ENCODE measurements around the gene C1D.

Gene C1D

GRCh38 chr2:68060652-68061051, 2.2 kb downstream of the C1D start:
- no peak for FAIRE-seq
- DNase-seq (ENCODE audit: insufficient read length, low spot score), result no peak
- TF ChIP-seq POLR2A (IDR thresholded peaks at IDR 0.05; ENCODE audit: low read depth, low read length), result no peak
- TF ChIP-seq POU2F2 (IDR thresholded peaks at IDR 0.05; ENCODE audit: low read depth, low read length), result no peak
- TF ChIP-seq POLR2AphosphoS5 (IDR thresholded peaks at IDR 0.05; ENCODE audit: low read depth, low read length), result no peak
- no peak for TF ChIP-seq TAF1 (IDR thresholded peaks at IDR 0.05; ENCODE audit: low read depth, low read length)
- TF ChIP-seq SPI1 (IDR thresholded peaks at IDR 0.05; ENCODE audit: low read depth, low read length), result no peak
- TF ChIP-seq PAX5 (IDR thresholded peaks at IDR 0.05; ENCODE audit: insufficient read depth, low read length, severe bottlenecking), result no peak

- FAIRE-seq (no peak), DNase-seq (ENCODE audit: insufficient read length, low spot score) (no peak)
- TF ChIP-seq PAX5 (IDR thresholded peaks at IDR 0.05; ENCODE audit: insufficient read depth, low read length, severe bottlenecking) (no peak), POU2F2 (IDR thresholded peaks at IDR 0.05; ENCODE audit: low read depth, low read length) (no peak), POLR2A (IDR thresholded peaks at IDR 0.05; ENCODE audit: low read depth, low read length) (no peak), POLR2AphosphoS5 (IDR thresholded peaks at IDR 0.05; ENCODE audit: low read depth, low read length) (no peak), SPI1 (IDR thresholded peaks at IDR 0.05; ENCODE audit: low read depth, low read length) (no peak), TAF1 (IDR thresholded peaks at IDR 0.05; ENCODE audit: low read depth, low read length) (no peak)
These were observed 2.8 kb downstream of the C1D start for GRCh38 chr2:68059784-68060525.

GRCh38 chr2:68057658-68058396, 5.0 kb downstream of the C1D start:
- no peak for DNase-seq (ENCODE audit: insufficient read length, low spot score)
- TF ChIP-seq POLR2A (IDR thresholded peaks at IDR 0.05; ENCODE audit: low read depth, low read length) (no peak), PAX5 (IDR thresholded peaks at IDR 0.05; ENCODE audit: insufficient read depth, low read length, severe bottlenecking) (no peak), TAF1 (IDR thresholded peaks at IDR 0.05; ENCODE audit: low read depth, low read length) (no peak), POLR2AphosphoS5 (IDR thresholded peaks at IDR 0.05; ENCODE audit: low read depth, low read length) (no peak), SPI1 (IDR thresholded peaks at IDR 0.05; ENCODE audit: low read depth, low read length) (no peak), POU2F2 (IDR thresholded peaks at IDR 0.05; ENCODE audit: low read depth, low read length) (no peak)
- no peak for FAIRE-seq

GRCh38 chr2:68052717-68053422, 9.9 kb downstream of the C1D start:
- TF ChIP-seq SPI1 (IDR thresholded peaks at IDR 0.05; ENCODE audit: low read depth, low read length) (no peak), TAF1 (IDR thresholded peaks at IDR 0.05; ENCODE audit: low read depth, low read length) (no peak), POLR2A (IDR thresholded peaks at IDR 0.05; ENCODE audit: low read depth, low read length) (no peak), POLR2AphosphoS5 (IDR thresholded peaks at IDR 0.05; ENCODE audit: low read depth, low read length) (no peak), PAX5 (IDR thresholded peaks at IDR 0.05; ENCODE audit: insufficient read depth, low read length, severe bottlenecking) (no peak), POU2F2 (IDR thresholded peaks at IDR 0.05; ENCODE audit: low read depth, low read length) (no peak)
- DNase-seq (ENCODE audit: insufficient read length, low spot score), result no peak
- no peak for FAIRE-seq

- FAIRE-seq, result no peak
- TF ChIP-seq SPI1 (IDR thresholded peaks at IDR 0.05; ENCODE audit: low read depth, low read length), result peak; percentile 40; the same call in 1 of the 2 replicates
- TF ChIP-seq POLR2A (IDR thresholded peaks at IDR 0.05; ENCODE audit: low read depth, low read length), result no peak
- DNase-seq (ENCODE audit: insufficient read length, low spot score), result no peak
These were observed 12.5 kb downstream of the C1D start for GRCh38 chr2:68050353-68050752.

- FAIRE-seq (no peak), DNase-seq (ENCODE audit: insufficient read length, low spot score) (no peak)
- TF ChIP-seq SPI1 (IDR thresholded peaks at IDR 0.05; ENCODE audit: low read depth, low read length) (no peak), POLR2A (IDR thresholded peaks at IDR 0.05; ENCODE audit: low read depth, low read length) (no peak), PAX5 (IDR thresholded peaks at IDR 0.05; ENCODE audit: insufficient read depth, low read length, severe bottlenecking) (no peak), POLR2AphosphoS5 (IDR thresholded peaks at IDR 0.05; ENCODE audit: low read depth, low read length) (no peak), TAF1 (IDR thresholded peaks at IDR 0.05; ENCODE audit: low read depth, low read length) (no peak), POU2F2 (IDR thresholded peaks at IDR 0.05; ENCODE audit: low read depth, low read length) (no peak)
These were observed 16.1 kb downstream of the C1D start for GRCh38 chr2:68046642-68047240.

GRCh38 chr2:68046224-68046623, 16.6 kb downstream of the C1D start:
- DNase-seq (ENCODE audit: insufficient read length, low spot score) (no peak), FAIRE-seq (no peak)
- TF ChIP-seq POLR2AphosphoS5 (IDR thresholded peaks at IDR 0.05; ENCODE audit: low read depth, low read length) (no peak), TAF1 (IDR thresholded peaks at IDR 0.05; ENCODE audit: low read depth, low read length) (no peak), POU2F2 (IDR thresholded peaks at IDR 0.05; ENCODE audit: low read depth, low read length) (no peak), SPI1 (IDR thresholded peaks at IDR 0.05; ENCODE audit: low read depth, low read length) (no peak), POLR2A (IDR thresholded peaks at IDR 0.05; ENCODE audit: low read depth, low read length) (no peak), PAX5 (IDR thresholded peaks at IDR 0.05; ENCODE audit: insufficient read depth, low read length, severe bottlenecking) (no peak)

- TF ChIP-seq POLR2AphosphoS5 (IDR thresholded peaks at IDR 0.05; ENCODE audit: low read depth, low read length), result no peak
- no peak for TF ChIP-seq SPI1 (IDR thresholded peaks at IDR 0.05; ENCODE audit: low read depth, low read length)
- no peak for TF ChIP-seq POLR2A (IDR thresholded peaks at IDR 0.05; ENCODE audit: low read depth, low read length)
- no peak for TF ChIP-seq PAX5 (IDR thresholded peaks at IDR 0.05; ENCODE audit: insufficient read depth, low read length, severe bottlenecking)
- no peak for TF ChIP-seq POU2F2 (IDR thresholded peaks at IDR 0.05; ENCODE audit: low read depth, low read length)
- no peak for TF ChIP-seq TAF1 (IDR thresholded peaks at IDR 0.05; ENCODE audit: low read depth, low read length)
- DNase-seq (ENCODE audit: insufficient read length, low spot score) (no peak), FAIRE-seq (no peak)
These were observed 17.5 kb downstream of the C1D start for GRCh38 chr2:68045342-68045741.

GRCh38 chr2:68044099-68044498, 18.7 kb downstream of the C1D start:
- DNase-seq (ENCODE audit: insufficient read length, low spot score), result no peak
- no peak for FAIRE-seq
- no peak for TF ChIP-seq POLR2AphosphoS5 (IDR thresholded peaks at IDR 0.05; ENCODE audit: low read depth, low read length)
- no peak for TF ChIP-seq POLR2A (IDR thresholded peaks at IDR 0.05; ENCODE audit: low read depth, low read length)
- no peak for TF ChIP-seq POU2F2 (IDR thresholded peaks at IDR 0.05; ENCODE audit: low read depth, low read length)
- no peak for TF ChIP-seq SPI1 (IDR thresholded peaks at IDR 0.05; ENCODE audit: low read depth, low read length)
- no peak for TF ChIP-seq PAX5 (IDR thresholded peaks at IDR 0.05; ENCODE audit: insufficient read depth, low read length, severe bottlenecking)
- TF ChIP-seq TAF1 (IDR thresholded peaks at IDR 0.05; ENCODE audit: low read depth, low read length), result no peak

Data from GM12891 (cell line).